Lower leg skin (tissue), 3 donors: ENCODE data around the gene CAPN9.

ENCODE experiments used
- POLR2A ChIP-seq, 2 donors: fragments of 450-650 bp; IDR thresholded peaks; one replicate each; pipeline ENCODE4 v1.6.1; 2016 to 2017; ENCODE audit warnings: antibody characterized with exemption in 2 of 2, mild to moderate bottlenecking in 1 of 2, moderate library complexity in 1 of 2
- TF ChIP-seq, protein P1 (sequence below), 3 donors: fragments of 450-650 bp; IDR thresholded peaks; one replicate each; pipeline ENCODE4 v1.5.1; 2016; ENCODE audit warnings: antibody characterized with exemption in 3 of 3, mild to moderate bottlenecking in 3 of 3, moderate library complexity in 2 of 3

DNA sequence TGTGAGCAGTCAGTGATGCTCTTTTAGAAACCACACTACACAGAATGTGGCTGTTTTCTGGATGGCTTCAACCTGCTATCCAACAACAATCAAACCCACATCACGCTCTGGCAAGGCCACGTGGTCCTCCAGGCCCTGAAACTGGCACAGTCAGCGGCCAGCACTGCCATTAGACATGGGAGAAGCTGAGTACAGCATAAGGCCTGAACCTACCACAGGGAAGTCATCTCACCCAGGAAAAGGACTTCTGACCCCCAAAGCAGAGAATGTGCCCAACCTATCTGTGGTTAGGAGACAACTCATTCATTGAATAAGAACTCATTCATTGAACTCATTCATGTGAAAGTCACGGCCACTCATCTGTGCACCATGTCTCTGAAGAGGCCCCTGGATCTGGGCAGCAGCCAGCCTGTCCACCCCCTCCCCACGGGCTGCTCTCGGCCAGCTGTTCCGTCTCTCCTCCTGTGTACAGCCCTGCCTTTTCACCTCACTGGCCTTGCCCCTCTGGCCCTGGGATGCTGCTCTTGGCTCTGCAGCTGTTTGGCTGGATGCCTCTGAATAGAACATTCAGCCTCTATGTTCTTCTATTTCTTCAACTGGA, 80.0 kb downstream of the CAPN9 start:
- TF ChIP-seq, protein P1, sequence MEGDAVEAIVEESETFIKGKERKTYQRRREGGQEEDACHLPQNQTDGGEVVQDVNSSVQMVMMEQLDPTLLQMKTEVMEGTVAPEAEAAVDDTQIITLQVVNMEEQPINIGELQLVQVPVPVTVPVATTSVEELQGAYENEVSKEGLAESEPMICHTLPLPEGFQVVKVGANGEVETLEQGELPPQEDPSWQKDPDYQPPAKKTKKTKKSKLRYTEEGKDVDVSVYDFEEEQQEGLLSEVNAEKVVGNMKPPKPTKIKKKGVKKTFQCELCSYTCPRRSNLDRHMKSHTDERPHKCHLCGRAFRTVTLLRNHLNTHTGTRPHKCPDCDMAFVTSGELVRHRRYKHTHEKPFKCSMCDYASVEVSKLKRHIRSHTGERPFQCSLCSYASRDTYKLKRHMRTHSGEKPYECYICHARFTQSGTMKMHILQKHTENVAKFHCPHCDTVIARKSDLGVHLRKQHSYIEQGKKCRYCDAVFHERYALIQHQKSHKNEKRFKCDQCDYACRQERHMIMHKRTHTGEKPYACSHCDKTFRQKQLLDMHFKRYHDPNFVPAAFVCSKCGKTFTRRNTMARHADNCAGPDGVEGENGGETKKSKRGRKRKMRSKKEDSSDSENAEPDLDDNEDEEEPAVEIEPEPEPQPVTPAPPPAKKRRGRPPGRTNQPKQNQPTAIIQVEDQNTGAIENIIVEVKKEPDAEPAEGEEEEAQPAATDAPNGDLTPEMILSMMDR (IDR thresholded peaks at IDR 0.05), result no peak
- TF ChIP-seq POLR2A (IDR thresholded peaks at IDR 0.05), result no peak
